AG04450 (cell line): ENCODE results near the gene NCR3LG1. TPM values are rescaled to one million over a fixed set of nuclear protein-coding genes. Genes with fewer than 3 reads are reported as not detected.

Experiments used
- CTCF ChIA-PET: fragments of 300-600, 350-600 bp; formaldehyde crosslinking; extraction: SDS; loops from one replicate; lab custom pipeline; 2022; ENCODE audit warnings: antibody characterized with exemption, inconsistent platforms; lab: Charles Lee
- POLR2A ChIA-PET: fragments of 350-600 bp; formaldehyde crosslinking; extraction: SDS; loops from one replicate; lab custom pipeline; 2021; ENCODE audit warnings: antibody characterized with exemption, inconsistent platforms; lab: Yijun Ruan, JAX
- DNase-seq: peaks from one replicate; pipeline ENCODE4 v3.0.0-alpha.2; 2011; ENCODE audit warnings: low read depth, low spot score
- H3K27ac ChIP-seq: one replicate; pipeline ENCODE4 v1.5.1; 2012; ENCODE audit warnings: low read depth, low read length, control low read depth
- H3K27me3 ChIP-seq: one replicate; pipeline ENCODE4 v1.6.0; 2012; ENCODE audit warnings: low read length; ENCODE audit not compliant: control insufficient read depth, insufficient read depth
- H3K4me3 ChIP-seq: 2 replicates; pipeline ENCODE4 v1.5.1; 2011; ENCODE audit warnings: mild to moderate bottlenecking, low read depth, low read length, control low read depth
- H3K9me3 ChIP-seq: 2 replicates; pipeline ENCODE4 v1.5.1; 2012; ENCODE audit warnings: low read length; ENCODE audit not compliant: control insufficient read depth, insufficient read depth
- CTCF ChIP-seq: IDR thresholded peaks from 2 replicates; pipeline ENCODE4 v1.5.1; 2011; ENCODE audit warnings: low read depth, low read length, control low read depth, inconsistent platforms
- polyA plus RNA-seq: library from polyadenylated mRNA; depleted of rRNA; stranded (reverse); fragments of >200 nt; gene quantifications from 2 replicates; pipeline ENCODE4 v1.2.3, GENCODE V29; 2011

NCR3LG1 gene
- polyA plus RNA-seq, 1 experiment: 3.3 TPM

DNA sequence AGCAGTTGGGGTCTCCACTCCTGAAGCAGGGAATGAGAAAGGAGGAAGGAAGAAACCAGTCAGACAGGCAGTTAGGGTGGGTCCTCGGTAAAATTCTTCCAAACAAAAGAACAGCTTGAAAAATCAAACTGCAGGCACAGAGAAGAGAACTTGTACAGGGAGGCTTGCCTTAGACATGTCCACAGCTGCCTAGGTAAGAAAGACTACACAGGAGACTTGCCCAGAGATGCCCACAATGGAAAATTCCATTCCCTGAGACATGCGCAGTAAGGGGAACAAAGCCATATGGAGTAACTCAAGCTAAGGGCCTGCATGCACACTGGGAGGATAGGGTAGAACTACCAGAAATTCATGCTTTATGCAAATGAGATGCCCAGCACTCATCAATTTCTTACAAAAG, 27.1 kb downstream of the NCR3LG1 start:
- POLR2A ChIA-PET: interaction anchor here (1.8 kb wide), 1 partner anchor 12 kb away, joined by 4 read pairs; no protein-coding TSS in a partner anchor

GRCh38 chr11:17379383-17380180, 28.0 kb downstream of the NCR3LG1 start:
- Histone ChIP-seq H3K4me3 (no peak overlapping the region), H3K27ac (no peak overlapping the region), H3K9me3 (no peaks in the 10 kb centered on the region), H3K27me3 (no peaks in the 10 kb centered on the region)
- ChIA-PET POLR2A (interaction anchor here (1.8 kb wide), 1 partner anchor 13 kb away, joined by 4 read pairs; no protein-coding TSS in a partner anchor), CTCF (interaction anchor here (0.6 to 2.6 kb wide), 3 partner anchors 25 to 442 kb away, joined by 3 to 15 read pairs (median 9); no protein-coding TSS in a partner anchor)
- TF ChIP-seq CTCF: no peak
- DNase-seq: no peak

More for the DNA sequence above, 27.1 kb downstream of the NCR3LG1 start:
- no peaks in the 10 kb centered on the region for H3K27me3 ChIP-seq
- CTCF ChIA-PET: interaction anchor here (0.6 to 2.6 kb wide), 2 partner anchors 24 to 442 kb away, joined by 9 to 15 read pairs; no protein-coding TSS in a partner anchor
- no peak overlapping the region for H3K27ac ChIP-seq
- no peaks in the 10 kb centered on the region for H3K9me3 ChIP-seq
- DNase-seq: no peak
- no peak for TF ChIP-seq CTCF
- H3K4me3 ChIP-seq: no peak overlapping the region

DNA sequence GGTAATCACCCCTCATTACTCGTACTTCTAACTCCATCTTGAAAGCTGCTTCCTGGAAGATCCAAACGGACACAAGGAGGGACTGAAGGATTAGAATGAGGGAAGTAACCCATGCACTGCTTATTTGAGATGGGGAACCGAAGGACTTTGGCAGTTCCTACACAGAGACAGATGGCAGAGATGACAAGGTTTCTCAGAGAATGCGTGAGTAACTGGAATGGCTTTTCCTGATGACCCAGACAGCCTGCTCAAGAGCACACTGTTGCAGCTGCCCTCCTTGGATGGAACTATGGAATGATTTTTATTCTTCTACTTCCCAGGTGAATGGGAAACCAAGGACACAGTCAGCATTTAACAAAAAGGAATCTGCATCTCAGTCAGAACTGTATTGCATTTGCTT, 29.6 kb downstream of the NCR3LG1 start:
- ChIA-PET POLR2A (no interaction called here), CTCF (interaction anchor here (0.7 to 4.4 kb wide), 3 partner anchors 15 to 124 kb away, joined by 3 to 41 read pairs (median 39); partner anchors contain the start of gene NCR3LG1)
- Histone ChIP-seq H3K27me3 (peaks cover 3% of the 10 kb centered on the region), H3K9me3 (no peaks in the 10 kb centered on the region), H3K27ac (no peak overlapping the region), H3K4me3 (no peak overlapping the region)
- no peak for DNase-seq
- TF ChIP-seq CTCF: no peak

GRCh38 chr11:17382046-17382728, 30.6 kb downstream of the NCR3LG1 start:
- DNase-seq: no peak
- TF ChIP-seq CTCF: no peak
- Histone ChIP-seq H3K4me3 (no peak overlapping the region), H3K27me3 (peaks cover 3% of the 10 kb centered on the region), H3K27ac (no peak overlapping the region), H3K9me3 (no peaks in the 10 kb centered on the region; the same call in 1 of the 2 replicates)
- ChIA-PET POLR2A (interaction anchor here (0.5 kb wide), 1 partner anchor 30 kb away, joined by 3 read pairs; the partner anchor contains the start of gene NCR3LG1), CTCF (interaction anchor here (0.9 to 4.4 kb wide), 14 partner anchors 7 to 212 kb away, joined by 3 to 48 read pairs (median 12); partner anchors contain the start of gene NCR3LG1)
